Choroid plexus epithelial cell (primary cell): ENCODE measurements around the gene RASGRF1.

Experiments used
- DNase-seq: peaks from one replicate; pipeline ENCODE4 v3.0.0-alpha.2; 2010; ENCODE audit warnings: low read depth
- H3K4me3 ChIP-seq: 2 replicates; pipeline ENCODE4 v1.5.1; 2011; ENCODE audit warnings: low read depth, mild to moderate bottlenecking, control low read depth, low read length, moderate library complexity
- TF ChIP-seq, protein P1 (sequence below): conservative IDR thresholded peaks from 2 replicates; pipeline ENCODE4 v1.5.1; 2011; ENCODE audit warnings: low read depth, mild to moderate bottlenecking, control low read depth, inconsistent platforms, low read length, moderate library complexity

The RASGRF1 gene

DNA sequence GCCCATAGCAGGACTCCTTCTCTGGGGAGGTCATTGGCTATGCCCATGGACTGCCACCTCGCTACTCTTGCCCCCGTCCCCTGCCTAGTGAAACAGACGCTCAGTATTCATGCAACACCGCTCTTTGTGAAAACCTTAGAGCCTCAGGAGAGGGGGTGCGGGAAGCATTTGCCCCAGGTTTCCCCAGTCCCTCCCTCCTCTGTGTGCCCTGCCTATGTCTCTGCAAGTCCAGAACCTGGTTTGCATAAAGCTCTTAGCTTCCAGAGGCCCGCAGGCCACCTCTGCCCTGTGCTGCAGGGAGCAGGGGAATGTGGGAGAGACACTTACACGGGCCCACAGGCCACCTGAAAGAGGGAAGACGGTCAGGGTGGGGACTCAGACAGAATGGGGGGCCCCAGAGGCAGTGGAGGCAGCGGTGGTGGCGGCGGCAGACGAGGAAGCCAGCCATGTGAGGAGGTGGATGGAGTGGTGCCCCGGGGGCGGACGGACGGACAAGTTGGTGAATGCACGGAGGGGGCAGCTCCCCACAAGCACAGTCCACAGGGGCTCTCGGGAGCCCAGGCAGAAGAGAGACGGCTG lies 111.9 kb downstream of the RASGRF1 start:
- H3K4me3 ChIP-seq = no peak overlapping the region
- TF ChIP-seq, protein P1, sequence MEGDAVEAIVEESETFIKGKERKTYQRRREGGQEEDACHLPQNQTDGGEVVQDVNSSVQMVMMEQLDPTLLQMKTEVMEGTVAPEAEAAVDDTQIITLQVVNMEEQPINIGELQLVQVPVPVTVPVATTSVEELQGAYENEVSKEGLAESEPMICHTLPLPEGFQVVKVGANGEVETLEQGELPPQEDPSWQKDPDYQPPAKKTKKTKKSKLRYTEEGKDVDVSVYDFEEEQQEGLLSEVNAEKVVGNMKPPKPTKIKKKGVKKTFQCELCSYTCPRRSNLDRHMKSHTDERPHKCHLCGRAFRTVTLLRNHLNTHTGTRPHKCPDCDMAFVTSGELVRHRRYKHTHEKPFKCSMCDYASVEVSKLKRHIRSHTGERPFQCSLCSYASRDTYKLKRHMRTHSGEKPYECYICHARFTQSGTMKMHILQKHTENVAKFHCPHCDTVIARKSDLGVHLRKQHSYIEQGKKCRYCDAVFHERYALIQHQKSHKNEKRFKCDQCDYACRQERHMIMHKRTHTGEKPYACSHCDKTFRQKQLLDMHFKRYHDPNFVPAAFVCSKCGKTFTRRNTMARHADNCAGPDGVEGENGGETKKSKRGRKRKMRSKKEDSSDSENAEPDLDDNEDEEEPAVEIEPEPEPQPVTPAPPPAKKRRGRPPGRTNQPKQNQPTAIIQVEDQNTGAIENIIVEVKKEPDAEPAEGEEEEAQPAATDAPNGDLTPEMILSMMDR = no peak
- no peak for DNase-seq

DNA sequence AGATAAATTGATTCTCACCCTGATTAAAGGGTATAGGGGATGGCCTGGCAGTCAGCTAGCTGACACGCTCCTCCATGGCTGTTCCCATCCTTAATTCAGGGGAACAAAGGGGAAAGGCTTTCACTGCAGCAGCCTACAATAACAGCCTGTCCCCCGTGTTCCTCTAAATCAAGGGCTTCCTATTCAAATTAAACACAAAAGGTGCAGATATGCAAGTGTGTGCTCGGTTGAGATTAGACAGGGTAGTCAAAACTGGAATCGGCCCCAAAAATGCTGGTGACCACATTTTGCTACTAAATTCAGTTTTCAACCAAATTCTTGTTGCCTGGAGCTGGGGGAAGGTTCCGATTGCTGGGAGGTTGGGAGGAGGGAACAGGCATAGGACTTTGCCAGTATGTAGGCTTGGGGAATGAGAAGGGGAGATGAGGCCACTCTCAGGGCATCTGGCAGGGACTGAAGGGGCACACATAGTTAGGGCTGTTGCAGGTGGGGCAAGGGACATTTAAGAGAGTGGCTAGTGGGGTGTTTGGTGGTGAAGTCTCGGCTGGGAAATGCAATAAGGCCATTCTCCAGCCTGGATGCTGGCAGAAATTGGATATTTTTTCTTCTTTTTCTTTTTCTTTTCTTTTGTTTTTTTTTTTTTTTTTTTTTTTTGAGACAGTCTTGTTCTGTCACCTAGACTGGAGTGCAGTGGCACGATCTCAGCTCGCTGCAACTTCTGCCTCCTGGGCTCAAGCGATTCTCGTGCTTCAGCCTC lies 112.8 kb downstream of the RASGRF1 start:
- H3K4me3 ChIP-seq = no peak overlapping the region
- DNase-seq = no peak
- TF ChIP-seq, protein P1 = no peak

DNA sequence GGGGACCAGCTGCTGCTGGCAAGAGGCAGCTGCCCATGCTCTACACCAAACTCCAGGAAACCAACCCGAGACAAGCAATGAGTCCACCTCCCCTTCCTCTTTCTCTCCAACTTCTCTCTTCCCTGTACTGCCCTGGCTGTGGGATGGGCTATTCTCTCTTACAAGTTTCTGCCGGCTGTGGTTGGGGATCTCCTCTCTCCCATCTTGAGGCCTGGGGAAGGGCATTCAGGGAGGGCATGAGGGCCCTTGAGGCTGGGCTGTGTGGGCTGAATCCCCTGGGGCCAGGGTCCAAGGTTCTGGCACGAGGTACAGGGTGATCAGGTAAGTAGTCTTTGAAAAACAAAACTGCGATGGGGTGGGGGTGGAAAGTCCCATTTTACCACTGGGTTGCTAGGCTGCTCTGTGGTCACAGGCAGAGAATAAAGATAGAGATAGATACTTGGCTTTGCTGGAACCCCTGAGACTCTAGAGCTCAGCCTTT lies 113.4 kb downstream of the RASGRF1 start:
- no peak for DNase-seq
- TF ChIP-seq, protein P1 = no peak
- H3K4me3 ChIP-seq = no peak overlapping the region

DNA sequence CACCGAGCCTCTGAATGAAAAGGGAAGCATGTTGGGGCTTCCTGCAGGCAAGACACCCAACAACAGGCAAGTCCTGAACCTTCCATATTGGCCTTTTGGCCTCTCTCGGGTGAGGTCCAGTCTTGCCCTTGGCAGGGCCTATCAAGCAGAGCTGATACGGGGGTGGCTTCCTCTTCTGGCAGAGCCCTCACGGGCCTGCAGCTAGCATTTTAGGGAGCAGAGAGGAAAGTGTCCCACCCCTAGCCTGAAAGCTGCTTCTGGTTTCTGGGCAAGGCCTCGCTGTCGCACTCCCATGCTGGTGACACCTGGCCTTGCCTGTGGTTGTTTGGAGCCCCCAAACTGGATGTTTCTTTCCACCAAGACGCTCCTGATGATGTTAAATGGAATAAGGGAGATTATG lies 113.9 kb downstream of the RASGRF1 start:
- no peak overlapping the region for H3K4me3 ChIP-seq
- DNase-seq = no peak
- TF ChIP-seq, protein P1 = no peak

DNA sequence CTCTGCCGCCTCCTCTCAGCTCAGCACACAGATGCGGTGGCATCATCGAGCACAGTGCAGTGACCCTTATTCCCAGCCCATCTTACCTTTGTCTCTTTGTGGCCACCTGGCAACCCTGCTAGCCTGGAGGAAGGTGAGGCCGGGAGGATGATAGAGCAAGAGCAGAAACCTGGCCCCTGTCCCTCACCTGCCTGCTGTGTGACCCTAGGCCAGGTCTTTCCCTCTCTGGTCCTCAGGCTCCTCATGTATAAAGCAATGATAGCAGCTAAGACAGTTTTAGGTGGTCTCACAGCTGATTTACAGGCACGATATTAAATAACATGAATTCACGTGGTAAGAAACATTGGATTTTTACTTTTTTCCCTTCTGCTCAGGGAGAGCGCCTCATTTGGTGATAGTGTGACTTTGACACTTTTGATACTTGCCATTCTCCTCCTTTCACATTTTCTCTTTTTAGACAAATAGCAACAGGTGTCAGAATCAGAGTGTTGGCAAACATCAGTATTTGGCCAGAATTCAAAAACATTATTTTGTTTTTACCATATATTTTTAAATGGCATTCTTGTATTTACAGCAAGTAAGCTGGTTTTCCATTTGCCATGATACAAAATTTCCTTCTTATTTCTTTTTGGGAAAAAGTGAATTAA lies 116.2 kb downstream of the RASGRF1 start:
- no peak overlapping the region for H3K4me3 ChIP-seq
- TF ChIP-seq, protein P1 = no peak
- DNase-seq = no peak

- DNase-seq = peak; percentile 59
- no peak overlapping the region for H3K4me3 ChIP-seq
- TF ChIP-seq, protein P1 = no peak
Observed at GRCh38 chr15:78969687-78970349, 120.8 kb downstream of the RASGRF1 start.
